MM.1S (cell line): ENCODE measurements around the gene CEP43.

Experiments
- DNase-seq: peaks from one replicate; pipeline ENCODE4 v3.0.0-alpha.2; 2015
- H2AFZ ChIP-seq: fragments of 300-600 bp; sonication (generic); 2 replicates; pipeline ENCODE4 v1.6.0; 2016; ENCODE audit warnings: antibody characterized with exemption, low read length
- H3F3A ChIP-seq: fragments of 300-600 bp; sonication (generic); 2 replicates; pipeline ENCODE4 v1.6.1; 2016; ENCODE audit warnings: mild to moderate bottlenecking, antibody characterized with exemption, low read length, moderate library complexity, mixed read lengths; ENCODE audit not compliant: insufficient read depth
- H3K27ac ChIP-seq: fragments of 300-600 bp; sonication (generic); 2 replicates; pipeline ENCODE4 v1.5.1; 2016; ENCODE audit warnings: mild to moderate bottlenecking, low read length
- H3K27me3 ChIP-seq: fragments of 300-600 bp; sonication (generic); replicated peaks from 2 replicates; pipeline ENCODE4 v1.6.0; 2016; ENCODE audit warnings: low read length; ENCODE audit not compliant: insufficient read depth
- H3K36me3 ChIP-seq: fragments of 300-600 bp; sonication (generic); replicated peaks from 2 replicates; pipeline ENCODE4 v1.6.1; 2016; ENCODE audit warnings: mild to moderate bottlenecking, low read length, mixed read lengths; ENCODE audit not compliant: insufficient read depth
- H3K4me1 ChIP-seq: fragments of 300-600 bp; sonication (generic); 2 replicates; pipeline ENCODE4 v1.6.1; 2016; ENCODE audit warnings: low read length, mixed read lengths
- H3K4me2 ChIP-seq: fragments of 300-600 bp; sonication (generic); 2 replicates; pipeline ENCODE4 v1.6.0; 2016; ENCODE audit warnings: low read depth, low read length
- H3K4me3 ChIP-seq: fragments of 300-600 bp; sonication (generic); 2 replicates; pipeline ENCODE4 v1.5.1; 2016; ENCODE audit warnings: low read length, mixed read lengths
- H3K79me2 ChIP-seq: fragments of 300-600 bp; sonication (generic); 2 replicates; pipeline ENCODE4 v1.6.1; 2016; ENCODE audit warnings: mixed run types, low read length, mixed read lengths
- H3K9ac ChIP-seq: fragments of 300-600 bp; sonication (generic); 2 replicates; pipeline ENCODE4 v1.6.1; 2016; ENCODE audit warnings: low read length, mixed read lengths
- H3K9me2 ChIP-seq: fragments of 300-600 bp; sonication (generic); replicated peaks from 2 replicates; pipeline ENCODE4 v1.6.1; 2016; ENCODE audit warnings: mild to moderate bottlenecking, low read length, mixed read lengths; ENCODE audit not compliant: insufficient read depth
- H3K9me3 ChIP-seq: fragments of 300-600 bp; sonication (generic); replicated peaks from 2 replicates; pipeline ENCODE4 v1.6.1; 2016; ENCODE audit warnings: mild to moderate bottlenecking, low read length, mixed read lengths; ENCODE audit not compliant: insufficient read depth
- H4K20me1 ChIP-seq: fragments of 300-600 bp; sonication (generic); 2 replicates; pipeline ENCODE4 v1.6.1; 2016; ENCODE audit warnings: mild to moderate bottlenecking, low read length, moderate library complexity, mixed read lengths; ENCODE audit not compliant: insufficient read depth
- CTCF ChIP-seq: fragments of 300-600 bp; sonication (generic); IDR thresholded peaks from 2 replicates; pipeline ENCODE4 v1.5.1; 2016; ENCODE audit warnings: antibody characterized with exemption, low read length, mixed read lengths
- EZH2 ChIP-seq: fragments of 300-600 bp; sonication (generic); optimal IDR thresholded peaks from 2 replicates; pipeline ENCODE3; 2017; ENCODE audit warnings: low read depth, mild to moderate bottlenecking, antibody characterized with exemption, low read length, mixed read lengths
- EZH2phosphoT487 ChIP-seq: fragments of 300-600 bp; sonication (generic); IDR thresholded peaks from 2 replicates; pipeline ENCODE4 v1.6.1; 2018; ENCODE audit warnings: antibody characterized with exemption, low read length

The CEP43 gene

GRCh38 chr6:166960609-166960978, 38.6 kb upstream of the CEP43 start:
- Histone ChIP-seq H3K4me2 (no peak overlapping the region), H3K27ac (no peak overlapping the region), H4K20me1 (no peaks in the 10 kb centered on the region), H3K36me3 (no peaks in the 10 kb centered on the region), H3K9me2 (no peaks in the 10 kb centered on the region), H3K4me3 (no peak overlapping the region), H3K27me3 (no peaks in the 10 kb centered on the region), H3K9ac (no peak overlapping the region), H3K9me3 (no peaks in the 10 kb centered on the region), H3F3A (no peaks in the 10 kb centered on the region), H3K79me2 (no peaks in the 10 kb centered on the region), H2AFZ (no peak overlapping the region), H3K4me1 (0 out of 2 replicates have a peak, but pooled peaks cover 3% of the 10 kb centered on the region)
- DNase-seq: no peak
- no peak for TF ChIP-seq EZH2phosphoT487

DNA sequence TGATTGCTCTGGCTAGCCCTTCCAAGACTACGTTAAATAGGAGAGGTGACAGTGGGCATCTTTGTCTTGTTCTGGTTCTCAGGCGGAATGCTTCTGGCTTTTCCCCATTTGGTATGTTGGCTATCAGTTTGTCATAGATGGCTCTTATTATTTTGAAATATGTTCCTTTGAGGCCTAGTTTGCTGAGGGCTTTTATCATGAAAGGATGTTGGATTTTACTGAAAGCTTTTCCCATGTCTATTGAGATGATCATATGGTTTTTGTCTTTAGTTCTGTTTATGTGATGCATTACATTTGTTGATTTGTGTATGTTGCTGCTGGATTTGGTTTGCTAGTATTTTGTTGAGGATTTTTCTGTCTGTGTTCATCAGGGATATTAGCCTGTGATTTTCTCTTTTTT, 32.9 kb upstream of the CEP43 start:
- Histone ChIP-seq H3K27ac (no peak overlapping the region), H3K79me2 (no peaks in the 10 kb centered on the region), H3K9me3 (no peaks in the 10 kb centered on the region), H3K9ac (no peak overlapping the region), H3K4me1 (no peaks in the 10 kb centered on the region), H3K4me2 (no peak overlapping the region), H3K27me3 (no peaks in the 10 kb centered on the region), H3K4me3 (no peak overlapping the region), H3F3A (no peaks in the 10 kb centered on the region), H3K36me3 (no peaks in the 10 kb centered on the region), H2AFZ (no peak overlapping the region), H4K20me1 (no peaks in the 10 kb centered on the region), H3K9me2 (no peaks in the 10 kb centered on the region)
- TF ChIP-seq CTCF (no peak), EZH2phosphoT487 (no peak), EZH2 (no peak)
- DNase-seq: no peak

GRCh38 chr6:166969390-166970002, 29.7 kb upstream of the CEP43 start:
- Histone ChIP-seq H3K9me3 (no peaks in the 10 kb centered on the region), H2AFZ (no peak overlapping the region), H3K4me1 (no peaks in the 10 kb centered on the region), H3K36me3 (no peaks in the 10 kb centered on the region), H3K27ac (no peak overlapping the region), H3K4me2 (no peak overlapping the region), H3K9ac (no peak overlapping the region), H3F3A (no peaks in the 10 kb centered on the region), H4K20me1 (no peaks in the 10 kb centered on the region), H3K79me2 (no peaks in the 10 kb centered on the region), H3K27me3 (no peaks in the 10 kb centered on the region), H3K9me2 (no peaks in the 10 kb centered on the region), H3K4me3 (no peak overlapping the region)
- DNase-seq: no peak
- no peak for TF ChIP-seq EZH2phosphoT487
- TF ChIP-seq EZH2: no peak
- TF ChIP-seq CTCF: no peak

DNA sequence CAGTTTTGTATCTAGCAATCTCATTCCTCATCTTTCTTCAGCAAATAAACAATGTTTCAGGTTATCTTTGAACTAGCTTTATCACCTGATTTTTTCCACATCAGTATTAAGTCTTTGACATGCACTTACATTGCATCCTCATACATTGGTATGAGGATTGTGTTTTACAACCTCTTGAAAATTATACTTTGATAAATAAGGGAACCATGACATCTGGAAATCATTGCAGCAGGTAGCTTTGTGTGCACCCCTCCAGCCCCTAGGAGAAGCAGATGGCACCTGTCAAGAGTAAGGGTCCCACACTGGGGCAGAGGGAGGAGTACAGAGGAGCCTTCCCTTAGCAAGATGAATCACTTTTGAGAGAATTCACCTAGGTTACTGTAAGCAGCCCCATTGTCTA, 29.1 kb upstream of the CEP43 start:
- no peaks in the 10 kb centered on the region for H3K9me3 ChIP-seq
- no peaks in the 10 kb centered on the region for H3K36me3 ChIP-seq
- TF ChIP-seq EZH2phosphoT487: no peak
- no peak overlapping the region for H3K27ac ChIP-seq
- H3K4me2 ChIP-seq: no peak overlapping the region
- no peaks in the 10 kb centered on the region for H3F3A ChIP-seq
- no peaks in the 10 kb centered on the region for H3K79me2 ChIP-seq
- H3K4me3 ChIP-seq: no peak overlapping the region
- H2AFZ ChIP-seq: no peak overlapping the region
- no peaks in the 10 kb centered on the region for H3K27me3 ChIP-seq
- no peak overlapping the region for H3K9ac ChIP-seq
- no peaks in the 10 kb centered on the region for H3K9me2 ChIP-seq
- no peaks in the 10 kb centered on the region for H3K4me1 ChIP-seq
- DNase-seq: no peak
- no peaks in the 10 kb centered on the region for H4K20me1 ChIP-seq
